ENCODE data around the gene AZGP1. TPM values are rescaled to one million over a fixed set of nuclear protein-coding genes. Genes with fewer than 3 reads are reported as not detected.
A peak's percentile ranks its signal among the peaks of the same experiment; 100 is the strongest.
"Not testable (repeated sequence)": the region's sequence is repeated elsewhere in the genome, so short reads cannot be mapped to it uniquely, and the experiment has no call there.

AZGP1 gene
- total and polyA plus RNA-seq, 7 experiments from 2014 or later = not detected

DNA sequence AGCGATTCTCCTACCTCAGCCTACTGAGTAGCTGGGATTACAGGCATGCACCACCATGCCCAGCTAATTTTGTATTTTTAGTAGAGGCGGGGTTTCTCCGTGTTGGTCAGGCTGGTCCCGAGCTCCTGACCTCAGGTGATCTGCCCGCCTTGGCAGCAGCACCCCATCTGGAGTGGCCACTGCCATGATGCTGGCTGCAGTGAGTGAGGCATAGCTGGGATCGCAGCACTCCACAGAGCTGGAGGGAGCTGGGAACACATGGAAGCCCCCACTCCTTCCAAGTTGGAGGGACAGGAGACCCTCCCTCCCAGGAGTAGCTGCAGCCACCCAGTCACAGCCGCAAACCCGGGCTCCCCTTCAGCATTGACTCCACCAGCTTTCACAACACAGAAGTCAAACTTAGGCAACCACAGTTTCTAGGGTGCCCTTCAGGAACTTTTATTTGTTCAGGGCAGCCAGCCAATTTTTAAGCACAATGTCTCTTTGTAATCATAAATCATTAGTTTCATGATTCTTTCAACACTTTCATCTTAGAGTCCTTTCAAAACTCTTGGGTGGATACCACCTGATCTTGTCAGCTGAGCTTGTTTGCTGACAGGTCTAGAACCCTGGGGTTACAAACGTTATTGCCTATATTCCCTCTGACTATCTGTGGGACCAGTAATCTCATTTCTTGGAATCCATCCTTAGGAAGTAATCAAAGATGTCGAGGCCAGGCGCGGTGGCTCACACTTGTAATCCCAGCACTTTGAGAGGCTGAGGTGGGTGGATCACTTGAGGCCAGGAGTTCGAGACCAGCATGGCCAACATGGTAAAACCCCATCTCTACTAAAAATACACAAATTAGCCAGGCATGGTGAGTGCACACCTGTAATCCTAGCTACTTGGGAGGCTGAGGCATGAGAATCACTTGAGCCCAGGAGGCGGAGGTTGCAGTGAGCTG lies 36.8 kb upstream of the AZGP1 start:
- CTCF ChIA-PET, DNase-seq: not testable (repeated sequence)
- peak overlapping the region in 2 of 9 donors; percentile 12 to 66 for H3K27ac Mint-ChIP-seq

DNA sequence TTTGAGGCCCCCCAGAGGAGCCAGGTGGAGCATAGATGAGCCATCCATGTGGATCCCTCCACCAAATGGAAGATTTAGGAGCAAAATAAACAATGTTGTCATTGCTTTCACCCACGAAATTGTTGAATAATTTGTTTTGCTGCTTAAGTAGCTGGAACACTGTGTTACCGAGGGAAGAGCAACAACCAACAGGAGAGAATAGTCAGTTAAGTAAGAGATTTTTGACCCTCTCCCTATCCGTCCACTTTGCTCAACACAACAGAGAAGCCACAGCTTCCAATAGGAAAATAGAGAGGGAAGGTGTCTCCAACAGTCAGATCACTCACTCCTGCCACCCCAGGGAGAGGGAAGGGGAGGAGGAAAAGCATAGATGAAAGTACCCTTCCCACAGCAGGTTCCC lies 35.7 kb upstream of the AZGP1 start:
- Mint-ChIP-seq H3K27me3 (peaks cover 0 to 3% (median 0%) of the 10 kb centered on the region in 5 donors), H3K27ac (no peak overlapping the region), H3K36me3 (no peaks in the 10 kb centered on the region), H3K4me1 (peaks cover 12 to 20% (median 18%) of the 10 kb centered on the region in 7 donors), H3K9me3 (peaks cover 0 to 2% (median 0%) of the 10 kb centered on the region in 11 donors), H3K4me3 (no peak overlapping the region)
- Histone ChIP-seq H3K9me3 (ENCODE audit: control insufficient read depth in 2 of 3, low read length in 3 of 3) (no peaks in the 10 kb centered on the region), H3K27ac (ENCODE audit: low read depth, low read length) (no peak overlapping the region), H3K36me3 (ENCODE audit: control insufficient read depth in 2 of 3, insufficient read depth in 3 of 3, low read length in 3 of 3) (peaks cover 0 to 4% (median 0%) of the 10 kb centered on the region in 3 experiments), H3K4me1 (ENCODE audit: control insufficient read depth in 2 of 2, insufficient read depth in 2 of 2, low read length in 2 of 2) (peaks cover 8 to 10% of the 10 kb centered on the region in 2 donors), H3K27me3 (ENCODE audit: control insufficient read depth in 2 of 2, insufficient read depth in 2 of 2, low read length in 2 of 2) (no peaks in the 10 kb centered on the region), H3K4me3 (ENCODE audit: low read length) (no peak overlapping the region)
- no peak for ATAC-seq
- intact Hi-C loops (cut with micrococcal nuclease) = loop anchor here in 1 of 2 donors (10.0 kb wide), 1 partner anchor 867 kb away; the partner anchor contains the start of gene SMURF1
- POLR2A ChIA-PET = no interaction called here
- DNase-seq = no peak
- CTCF ChIA-PET = no interaction called here

More for the DNA sequence above, 36.8 kb upstream of the AZGP1 start:
- H3K4me3 ChIP-seq (ENCODE audit: low read length); H3K27me3 Mint-ChIP-seq; H3K27ac ChIP-seq (ENCODE audit: low read depth, low read length); H3K9me3 ChIP-seq (ENCODE audit: control insufficient read depth in 2 of 3, low read length in 3 of 3); H3K36me3 Mint-ChIP-seq; H3K27me3 ChIP-seq (ENCODE audit: control insufficient read depth in 2 of 2, insufficient read depth in 2 of 2, low read length in 2 of 2); H3K9me3 Mint-ChIP-seq; H3K4me3 Mint-ChIP-seq; H3K36me3 ChIP-seq (ENCODE audit: control insufficient read depth in 2 of 3, insufficient read depth in 3 of 3, low read length in 3 of 3); ATAC-seq: not testable (repeated sequence)
- H3K4me1 ChIP-seq (ENCODE audit: control insufficient read depth in 2 of 2, insufficient read depth in 2 of 2, low read length in 2 of 2) = peaks cover 14 to 20% of the 10 kb centered on the region in 2 donors
- intact Hi-C loops (cut with micrococcal nuclease) = loop anchor here in 1 of 2 donors (10.0 kb wide), 1 partner anchor 868 kb away; the partner anchor contains the start of gene SMURF1
- POLR2A ChIA-PET = interaction anchor here (5.1 kb wide), 1 partner anchor 16 kb away, joined by 42 read pairs; no protein-coding TSS in a partner anchor
- H3K4me1 Mint-ChIP-seq = peaks cover 13 to 30% (median 25%) of the 10 kb centered on the region in 7 donors

DNA sequence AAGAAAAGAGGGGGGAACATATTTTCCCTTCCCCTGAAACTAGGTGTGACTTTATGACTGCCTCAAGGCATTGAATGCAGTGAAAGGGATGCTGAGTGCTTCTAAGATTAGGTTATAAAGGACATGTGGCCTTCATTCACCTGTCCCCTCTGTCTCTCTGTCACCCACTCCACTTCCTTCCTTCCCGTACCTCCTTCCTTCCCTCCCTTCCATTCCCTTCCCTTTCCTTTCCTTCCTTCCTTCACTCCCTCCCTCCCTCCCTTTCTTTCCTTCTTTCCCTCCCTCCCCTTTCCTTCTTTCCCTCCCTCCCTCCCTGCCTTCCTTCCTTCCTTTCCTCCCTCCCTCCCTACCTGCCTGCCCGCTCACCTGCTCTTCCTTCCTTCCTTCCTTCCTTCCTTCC lies 35.1 kb upstream of the AZGP1 start:
- intact Hi-C loops (cut with micrococcal nuclease) = loop anchor here in 1 of 2 donors (10.0 kb wide), 1 partner anchor 866 kb away; the partner anchor contains the start of gene SMURF1
- Mint-ChIP-seq H3K4me1 (peaks cover 6 to 13% (median 11%) of the 10 kb centered on the region in 7 donors), H3K27me3 (peaks cover 0 to 3% (median 0%) of the 10 kb centered on the region in 5 donors), H3K36me3 (no peaks in the 10 kb centered on the region), H3K9me3 (peaks cover 0 to 2% (median 0%) of the 10 kb centered on the region in 11 donors), H3K27ac (no peak overlapping the region), H3K4me3 (no peak overlapping the region)
- ATAC-seq (no peak), DNase-seq (no peak)
- Histone ChIP-seq H3K4me3 (ENCODE audit: low read length) (no peak overlapping the region), H3K27me3 (ENCODE audit: control insufficient read depth in 2 of 2, insufficient read depth in 2 of 2, low read length in 2 of 2) (no peaks in the 10 kb centered on the region), H3K4me1 (ENCODE audit: control insufficient read depth in 2 of 2, insufficient read depth in 2 of 2, low read length in 2 of 2) (peaks cover 5 to 6% of the 10 kb centered on the region in 2 donors), H3K9me3 (ENCODE audit: control insufficient read depth in 2 of 3, low read length in 3 of 3) (no peaks in the 10 kb centered on the region), H3K27ac (ENCODE audit: low read depth, low read length) (no peak overlapping the region), H3K36me3 (ENCODE audit: control insufficient read depth in 2 of 3, insufficient read depth in 3 of 3, low read length in 3 of 3) (peaks cover 0 to 3% (median 0%) of the 10 kb centered on the region in 3 experiments)
- ChIA-PET POLR2A (no interaction called here), CTCF (no interaction called here)

DNA sequence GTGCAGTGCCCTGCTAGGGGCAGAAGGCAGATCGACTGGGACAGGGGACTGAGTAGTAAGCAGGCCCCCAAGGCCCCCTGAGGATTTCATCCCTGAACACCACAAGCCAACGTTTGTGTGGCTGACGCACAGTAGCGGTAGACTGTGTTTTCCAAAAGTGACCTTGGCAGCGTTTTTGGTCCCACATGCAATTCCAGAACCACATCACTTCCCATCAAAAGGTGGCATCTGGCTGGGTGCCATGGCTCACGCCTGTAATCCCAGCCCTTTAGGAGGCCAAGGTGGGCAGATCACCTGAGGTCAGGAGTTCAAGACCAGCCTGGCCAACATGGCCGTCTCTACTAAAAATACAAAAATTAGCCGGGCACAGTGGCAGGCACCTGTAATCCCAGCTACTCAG lies 34.1 kb upstream of the AZGP1 start:
- intact Hi-C loops (cut with micrococcal nuclease) = loop anchor here in 1 of 2 donors (10.0 kb wide), 1 partner anchor 865 kb away; the partner anchor contains the start of gene SMURF1
- H3K4me3 Mint-ChIP-seq; H3K4me1 Mint-ChIP-seq; ATAC-seq; H3K9me3 ChIP-seq (ENCODE audit: control insufficient read depth in 2 of 3, low read length in 3 of 3); H3K27me3 ChIP-seq (ENCODE audit: control insufficient read depth in 2 of 2, insufficient read depth in 2 of 2, low read length in 2 of 2); DNase-seq; H3K36me3 ChIP-seq (ENCODE audit: control insufficient read depth in 2 of 3, insufficient read depth in 3 of 3, low read length in 3 of 3); H3K36me3 Mint-ChIP-seq; H3K27ac ChIP-seq (ENCODE audit: low read depth, low read length); POLR2A ChIA-PET; H3K9me3 Mint-ChIP-seq; CTCF ChIA-PET; H3K27me3 Mint-ChIP-seq; H3K4me3 ChIP-seq (ENCODE audit: low read length); H3K4me1 ChIP-seq (ENCODE audit: control insufficient read depth in 2 of 2, insufficient read depth in 2 of 2, low read length in 2 of 2); H3K27ac Mint-ChIP-seq: not testable (repeated sequence)

DNA sequence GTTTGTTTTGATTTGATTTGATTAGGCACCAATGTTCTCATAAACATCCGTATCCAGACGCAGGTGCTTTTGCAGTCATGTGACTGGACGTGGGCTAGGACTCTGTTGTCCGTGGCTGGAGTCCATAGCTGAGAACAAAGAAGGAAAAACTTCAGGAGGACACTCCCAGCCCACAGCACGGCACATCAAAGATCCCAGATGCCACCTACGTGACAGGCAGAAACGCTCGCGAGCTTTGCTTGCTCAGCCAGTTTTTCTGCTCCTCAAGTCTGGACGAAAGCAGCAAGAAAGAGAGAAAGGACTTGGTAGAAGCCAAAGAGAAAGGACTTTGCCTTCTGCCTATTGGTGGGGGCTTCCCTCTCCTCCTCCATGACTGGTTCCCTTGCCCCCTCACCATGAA lies 32.7 kb upstream of the AZGP1 start:
- Histone ChIP-seq H3K4me1 (ENCODE audit: control insufficient read depth in 2 of 2, insufficient read depth in 2 of 2, low read length in 2 of 2) (no peaks in the 10 kb centered on the region), H3K36me3 (ENCODE audit: control insufficient read depth in 2 of 3, insufficient read depth in 3 of 3, low read length in 3 of 3) (no peaks in the 10 kb centered on the region), H3K27me3 (ENCODE audit: control insufficient read depth in 2 of 2, insufficient read depth in 2 of 2, low read length in 2 of 2) (no peaks in the 10 kb centered on the region), H3K9me3 (ENCODE audit: control insufficient read depth in 2 of 3, low read length in 3 of 3) (no peaks in the 10 kb centered on the region), H3K4me3 (ENCODE audit: low read length) (no peak overlapping the region), H3K27ac (ENCODE audit: low read depth, low read length) (no peak overlapping the region)
- ChIA-PET POLR2A (no interaction called here), CTCF (interaction anchor here (0.5 kb wide), 1 partner anchor 406 kb away, joined by 3 read pairs; no protein-coding TSS in a partner anchor)
- intact Hi-C loops (cut with micrococcal nuclease) = no loop called here
- Mint-ChIP-seq H3K27me3 (peaks cover 0 to 3% (median 0%) of the 10 kb centered on the region in 5 donors), H3K27ac (peak overlapping the region in 1 of 9 donors; percentile 18), H3K36me3 (no peaks in the 10 kb centered on the region), H3K4me1 (peaks cover 4 to 8% (median 4%) of the 10 kb centered on the region in 7 donors), H3K4me3 (no peak overlapping the region), H3K9me3 (no peaks in the 10 kb centered on the region)
- ATAC-seq (no peak), DNase-seq (no peak)

GRCh38 chr7:100007887-100008286 lies 32.1 kb upstream of the AZGP1 start:
- H3K9me3 Mint-ChIP-seq = no peaks in the 10 kb centered on the region
- CTCF ChIA-PET = interaction anchor here (0.5 to 0.6 kb wide), 2 partner anchors 8 to 477 kb away, joined by 3 read pairs; no protein-coding TSS in a partner anchor
- no peak overlapping the region for H3K27ac ChIP-seq (ENCODE audit: low read depth, low read length)
- ATAC-seq (no peak), DNase-seq (no peak)
- peaks cover 0 to 3% (median 0%) of the 10 kb centered on the region in 5 donors for H3K27me3 Mint-ChIP-seq
- no peaks in the 10 kb centered on the region for H3K4me1 ChIP-seq (ENCODE audit: control insufficient read depth in 2 of 2, insufficient read depth in 2 of 2, low read length in 2 of 2)
- no peaks in the 10 kb centered on the region for H3K36me3 Mint-ChIP-seq
- no peak overlapping the region for H3K4me3 ChIP-seq (ENCODE audit: low read length)
- peaks cover 0 to 5% (median 0%) of the 10 kb centered on the region in 7 donors for H3K4me1 Mint-ChIP-seq
- no peaks in the 10 kb centered on the region for H3K27me3 ChIP-seq (ENCODE audit: control insufficient read depth in 2 of 2, insufficient read depth in 2 of 2, low read length in 2 of 2)
- POLR2A ChIA-PET = no interaction called here
- H3K9me3 ChIP-seq (ENCODE audit: control insufficient read depth in 2 of 3, low read length in 3 of 3) = no peaks in the 10 kb centered on the region
- no peaks in the 10 kb centered on the region for H3K36me3 ChIP-seq (ENCODE audit: control insufficient read depth in 2 of 3, insufficient read depth in 3 of 3, low read length in 3 of 3)
- intact Hi-C loops (cut with micrococcal nuclease) = no loop called here
- no peak overlapping the region for H3K4me3 Mint-ChIP-seq
- no peak overlapping the region for H3K27ac Mint-ChIP-seq
